Stimulated activated CD4-positive, alpha-beta T cell treated with anti-CD3 and anti-CD28 coated beads, TNF-alpha, amount 100 ng/mL, for 24 hours (primary cell): ENCODE measurements around the gene OR2T8.

ENCODE experiments used
- DNase-seq, 3 experiments: peaks; one replicate each; pipeline ENCODE4 v3.0.0-alpha.2; 2020; ENCODE audit warnings: low read depth in 3 of 3

The OR2T8 gene

GRCh38 chr1:247961791-247962190 lies 41.7 kb downstream of the OR2T8 start:
- no peak for DNase-seq

GRCh38 chr1:247962911-247963588 lies 43.0 kb downstream of the OR2T8 start:
- DNase-seq, result no peak

- no peak for DNase-seq
Measured at GRCh38 chr1:247964933-247965332, 44.9 kb downstream of the OR2T8 start, which contains the start of gene OR2AK2. Gene OR2AK2 (plus strand): TSS chr1:247965233. CDS start chr1:247965377, 144 bp downstream.

GRCh38 chr1:247966532-247967204 lies 46.6 kb downstream of the OR2T8 start:
- DNase-seq, result no peak
